ENCODE measurements around the gene GPR62. TPM values are rescaled to one million over a fixed set of nuclear protein-coding genes. Genes with fewer than 3 reads are reported as not detected.
A peak's percentile ranks its signal among the peaks of the same experiment; 100 is the strongest.

The GPR62 gene
- total RNA-seq, 1 donor from 2014 or later: not detected

DNA sequence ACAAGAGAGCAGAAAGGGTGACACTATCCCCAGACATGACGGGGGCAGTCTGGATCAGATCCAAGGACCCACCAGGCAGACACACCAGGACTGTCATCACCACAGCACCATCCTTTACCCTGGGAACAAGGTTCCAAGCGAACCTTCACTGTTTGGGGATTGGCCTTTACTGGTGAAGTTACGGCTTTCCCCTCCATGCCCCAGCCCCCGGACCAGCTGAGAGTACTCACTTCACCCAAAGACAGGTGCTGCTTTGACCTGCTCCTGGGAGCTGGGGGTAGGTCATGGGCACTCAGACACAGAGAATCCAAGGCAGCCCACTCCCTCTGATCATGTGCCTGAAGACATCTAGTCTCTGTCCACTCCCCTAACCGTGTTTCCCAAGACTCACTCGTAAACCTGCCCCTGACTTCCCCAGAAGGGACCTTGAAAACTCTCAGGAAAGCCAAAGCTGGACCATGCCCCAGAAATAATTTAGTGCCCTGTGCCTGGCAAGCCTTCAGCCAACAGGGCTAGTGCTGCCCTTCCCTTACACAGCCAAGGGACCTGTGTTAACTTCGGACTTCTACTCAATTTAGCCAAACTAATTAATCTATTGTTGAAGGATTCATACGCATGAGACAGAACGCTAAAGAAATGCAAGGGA lies 16.3 kb upstream of the GPR62 start:
- DNase-seq (ENCODE audit: low spot score): no peak

DNA sequence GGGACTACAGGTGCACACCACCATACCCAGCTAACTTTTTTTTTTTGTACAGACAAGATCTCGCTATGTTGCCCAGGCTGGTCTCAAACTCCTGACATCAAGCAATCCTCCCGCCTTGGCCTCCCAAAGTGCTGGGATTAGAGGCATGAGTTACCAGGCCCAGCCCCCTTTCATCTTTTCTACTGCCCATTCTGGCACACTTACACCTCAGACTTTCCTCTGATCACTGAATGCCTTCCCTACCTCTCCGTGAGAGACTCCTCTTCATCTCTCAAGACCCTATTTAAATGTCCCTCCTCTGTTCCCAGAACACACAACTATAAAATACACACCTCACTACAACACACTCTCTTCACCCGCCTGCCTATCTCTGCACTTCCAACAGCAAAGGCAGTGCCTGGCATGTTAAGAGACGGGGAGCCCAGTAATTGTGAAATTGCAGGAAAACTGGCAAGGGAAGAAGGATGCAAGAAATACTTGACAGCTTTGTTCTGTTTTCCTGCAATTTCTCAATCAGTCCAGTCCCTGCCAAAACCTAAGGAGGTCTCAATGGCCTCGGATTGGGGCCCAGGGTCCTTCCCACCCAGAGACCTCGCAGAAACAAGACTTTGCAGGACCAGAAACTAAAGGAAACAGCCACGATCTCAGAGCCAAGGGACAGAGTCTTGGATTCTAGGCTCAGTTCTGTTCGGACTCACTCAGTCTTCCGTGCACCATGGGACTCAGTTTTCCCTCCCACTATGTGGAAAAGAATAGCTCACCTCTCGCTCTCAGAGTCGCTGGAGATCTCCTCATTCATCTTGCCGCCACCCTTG lies 14.3 kb upstream of the GPR62 start:
- DNase-seq (ENCODE audit: low spot score): no peak

DNA sequence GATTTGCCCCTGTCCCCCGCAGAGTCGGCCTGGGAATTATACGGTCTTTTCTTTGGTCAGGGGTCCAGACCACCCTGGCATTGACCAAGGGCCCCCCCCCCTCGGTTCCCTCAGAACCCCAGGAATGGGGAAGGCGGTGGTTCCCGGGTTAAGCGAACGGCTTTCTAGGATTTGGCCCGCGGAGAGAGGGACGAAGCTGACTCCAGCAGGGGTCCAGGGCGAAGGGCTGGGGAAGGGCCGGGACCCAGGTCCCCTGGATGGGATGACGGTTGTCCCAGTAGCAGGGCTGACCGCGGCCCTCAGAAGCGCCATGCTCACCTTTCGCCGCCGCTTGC lies 13.8 kb upstream of the GPR62 start:
- DNase-seq (ENCODE audit: low spot score): no peak

DNA sequence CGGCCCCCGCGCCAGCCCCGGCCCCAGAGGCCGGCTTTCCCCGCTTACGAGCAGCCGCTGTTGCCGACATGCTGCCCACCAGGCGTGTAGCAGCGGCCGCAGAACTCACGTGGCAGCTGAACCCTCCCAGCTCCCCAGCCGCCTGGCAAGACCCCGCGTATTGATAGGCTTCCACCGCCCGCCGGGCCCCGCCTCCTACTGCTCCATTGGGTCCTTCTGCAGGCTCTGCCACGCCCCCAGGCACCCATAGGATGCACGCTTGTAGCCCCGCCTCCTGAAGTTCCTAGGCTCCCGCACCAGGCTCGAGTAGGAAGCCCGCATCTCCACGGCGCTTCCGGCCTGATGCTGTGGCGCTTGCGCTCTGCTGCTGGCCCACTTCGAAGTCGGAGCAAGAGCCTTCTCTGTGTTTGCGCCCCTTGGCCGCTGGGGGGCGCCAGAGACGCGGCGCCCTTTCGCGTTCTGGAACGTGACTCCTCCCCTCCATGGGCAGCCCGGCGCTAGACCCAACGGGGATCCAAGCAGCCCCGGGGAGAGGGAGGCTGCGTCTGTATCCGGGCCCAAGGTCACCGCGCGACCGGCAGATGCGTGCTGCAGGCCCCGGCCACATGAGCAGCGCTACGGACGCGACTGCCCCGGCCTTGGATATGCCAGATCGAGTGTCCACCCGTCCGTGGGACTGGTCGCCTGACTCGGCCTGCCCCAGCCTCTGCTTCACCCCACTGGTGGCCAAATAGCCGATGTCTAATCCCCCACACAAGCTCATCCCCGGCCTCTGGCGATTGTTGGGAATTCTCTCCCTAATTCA lies 13.2 kb upstream of the GPR62 start, which contains the start of the genes PARP3 and RRP9:
Gene PARP3 (plus strand): TSS at position 566 of the 805 bp plus-strand sequence. CDS start 993 bp downstream, outside the sequence.
Gene RRP9 (minus strand): TSS at position 107 of the 805 bp plus-strand sequence. CDS start 37 bp downstream, at position 70.
- DNase-seq (ENCODE audit: low spot score): peak; percentile 100

DNA sequence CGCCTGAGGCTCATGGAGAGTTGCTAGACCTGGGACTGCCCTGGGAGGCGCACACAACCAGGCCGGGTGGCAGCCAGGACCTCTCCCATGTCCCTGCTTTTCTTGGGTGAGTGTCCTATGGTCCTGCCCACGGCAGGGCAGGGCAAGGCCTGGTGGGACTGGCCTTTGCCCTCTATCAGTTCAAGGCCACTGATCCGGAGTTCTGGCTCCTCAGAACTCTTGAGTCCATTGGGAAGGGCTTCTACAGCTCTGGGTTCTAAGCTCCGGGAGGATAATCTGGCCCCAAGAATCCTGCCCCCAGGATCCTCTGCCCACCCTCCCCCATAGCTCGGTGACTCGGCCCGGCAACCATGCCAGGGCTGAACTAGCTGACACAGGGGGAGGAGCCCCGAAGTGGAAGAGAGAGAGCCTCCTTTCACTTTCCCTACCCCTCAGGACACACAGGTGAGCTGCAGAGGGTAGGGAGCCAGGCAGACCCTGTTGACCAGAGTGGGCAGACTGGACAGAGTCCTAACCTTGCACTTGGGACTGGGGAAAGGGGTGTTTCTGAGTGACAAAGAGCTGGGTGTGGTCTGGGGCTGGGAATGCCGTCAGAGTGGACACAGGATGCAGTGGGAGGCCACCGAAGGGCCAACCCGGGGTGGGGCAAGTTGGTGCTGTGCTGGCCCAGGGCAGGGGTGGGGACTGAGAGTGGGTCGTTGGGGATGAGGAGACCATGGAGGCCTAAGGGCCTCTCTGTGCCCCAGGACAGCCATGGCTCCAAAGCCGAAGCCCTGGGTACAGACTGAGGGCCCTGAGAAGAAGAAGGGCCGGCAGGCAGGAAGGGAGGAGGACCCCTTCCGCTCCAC lies 12.4 kb upstream of the GPR62 start:
- peak; percentile 43 for DNase-seq (ENCODE audit: low spot score)

DNA sequence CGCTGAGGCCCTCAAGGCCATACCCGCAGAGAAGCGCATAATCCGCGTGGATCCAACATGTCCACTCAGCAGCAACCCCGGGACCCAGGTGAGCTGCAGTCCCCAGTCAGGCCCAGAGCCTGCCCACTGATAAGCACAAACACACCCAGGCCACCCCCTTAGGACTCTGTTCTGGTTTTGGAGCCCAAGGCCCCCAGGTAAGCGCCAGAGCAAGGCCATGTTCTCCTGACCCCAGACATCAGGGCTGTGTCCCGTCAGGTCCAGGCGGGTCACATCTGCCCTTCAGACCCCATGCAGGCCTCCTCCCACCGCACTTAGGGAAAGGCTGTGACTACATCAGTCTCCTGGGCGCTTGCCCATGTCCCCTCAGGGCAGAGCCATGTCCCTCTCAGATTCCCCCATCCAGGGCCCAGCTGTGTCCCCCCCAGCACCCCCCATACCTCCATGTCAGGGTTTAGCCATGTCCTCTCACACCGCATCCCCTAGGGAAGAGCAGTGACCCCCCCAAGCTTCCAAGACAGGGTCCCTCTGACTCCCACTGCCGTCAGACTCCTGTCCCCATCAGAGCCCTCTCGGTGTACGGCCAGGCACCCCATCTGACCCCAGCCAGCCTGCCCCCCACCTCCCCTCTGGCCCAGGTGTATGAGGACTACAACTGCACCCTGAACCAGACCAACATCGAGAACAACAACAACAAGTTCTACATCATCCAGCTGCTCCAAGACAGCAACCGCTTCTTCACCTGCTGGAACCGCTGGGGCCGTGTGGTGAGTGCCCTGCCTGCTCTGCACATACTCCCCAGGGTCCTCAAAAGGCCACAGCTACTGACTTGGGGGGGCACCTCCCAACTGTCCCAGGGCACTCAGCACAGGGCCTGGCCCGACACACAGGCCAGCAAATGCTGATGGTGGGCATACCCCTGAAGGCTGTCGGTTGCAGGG lies 11.5 kb upstream of the GPR62 start:
- DNase-seq (ENCODE audit: low spot score): no peak

DNA sequence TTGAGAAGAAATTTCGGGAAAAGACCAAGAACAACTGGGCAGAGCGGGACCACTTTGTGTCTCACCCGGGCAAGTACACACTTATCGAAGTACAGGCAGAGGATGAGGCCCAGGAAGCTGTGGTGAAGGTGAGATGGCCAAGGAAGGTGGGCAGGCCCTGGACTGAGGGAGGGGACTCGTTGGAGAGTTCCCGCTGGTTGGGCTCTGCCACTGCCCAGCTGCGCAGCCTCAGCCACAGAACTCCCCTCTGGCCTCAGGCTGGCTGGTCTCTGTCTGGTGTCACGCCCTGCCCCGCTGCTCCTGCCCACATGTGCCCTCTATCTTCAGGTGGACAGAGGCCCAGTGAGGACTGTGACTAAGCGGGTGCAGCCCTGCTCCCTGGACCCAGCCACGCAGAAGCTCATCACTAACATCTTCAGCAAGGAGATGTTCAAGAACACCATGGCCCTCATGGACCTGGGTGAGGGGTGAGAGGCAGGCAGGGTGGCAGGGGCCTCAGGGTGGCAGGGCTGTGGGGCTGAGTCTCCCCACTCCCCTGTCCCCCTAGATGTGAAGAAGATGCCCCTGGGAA lies 10.6 kb upstream of the GPR62 start:
- DNase-seq (ENCODE audit: low spot score): no peak

DNA sequence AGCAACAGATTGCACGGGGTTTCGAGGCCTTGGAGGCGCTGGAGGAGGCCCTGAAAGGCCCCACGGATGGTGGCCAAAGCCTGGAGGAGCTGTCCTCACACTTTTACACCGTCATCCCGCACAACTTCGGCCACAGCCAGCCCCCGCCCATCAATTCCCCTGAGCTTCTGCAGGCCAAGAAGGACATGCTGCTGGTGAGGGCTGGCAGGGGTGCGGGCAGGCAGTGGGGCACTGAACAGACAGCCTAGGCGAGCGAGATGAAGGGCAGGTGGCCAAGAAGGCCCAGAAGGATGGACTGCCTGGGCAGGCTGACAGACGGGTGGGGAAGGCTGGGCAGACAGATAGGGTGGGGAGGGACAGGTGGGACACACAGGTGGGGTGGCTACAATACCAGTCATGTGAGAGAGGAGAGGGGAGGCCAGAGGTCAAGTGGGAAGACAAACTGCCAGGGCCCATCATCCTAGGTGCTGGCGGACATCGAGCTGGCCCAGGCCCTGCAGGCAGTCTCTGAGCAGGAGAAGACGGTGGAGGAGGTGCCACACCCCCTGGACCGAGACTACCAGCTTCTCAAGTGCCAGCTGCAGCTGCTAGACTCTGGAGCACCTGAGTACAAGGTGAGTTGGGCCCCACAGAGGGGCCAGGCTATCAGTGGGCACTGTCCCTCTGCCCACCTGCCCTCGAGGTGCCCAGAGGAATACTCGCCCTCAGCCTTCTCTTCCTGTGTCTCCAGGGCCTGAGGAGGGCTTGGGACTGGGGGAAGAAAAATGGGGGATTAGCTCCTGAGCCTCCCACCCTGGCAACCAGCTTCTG lies 9.9 kb upstream of the GPR62 start:
- DNase-seq (ENCODE audit: low spot score): no peak

DNA sequence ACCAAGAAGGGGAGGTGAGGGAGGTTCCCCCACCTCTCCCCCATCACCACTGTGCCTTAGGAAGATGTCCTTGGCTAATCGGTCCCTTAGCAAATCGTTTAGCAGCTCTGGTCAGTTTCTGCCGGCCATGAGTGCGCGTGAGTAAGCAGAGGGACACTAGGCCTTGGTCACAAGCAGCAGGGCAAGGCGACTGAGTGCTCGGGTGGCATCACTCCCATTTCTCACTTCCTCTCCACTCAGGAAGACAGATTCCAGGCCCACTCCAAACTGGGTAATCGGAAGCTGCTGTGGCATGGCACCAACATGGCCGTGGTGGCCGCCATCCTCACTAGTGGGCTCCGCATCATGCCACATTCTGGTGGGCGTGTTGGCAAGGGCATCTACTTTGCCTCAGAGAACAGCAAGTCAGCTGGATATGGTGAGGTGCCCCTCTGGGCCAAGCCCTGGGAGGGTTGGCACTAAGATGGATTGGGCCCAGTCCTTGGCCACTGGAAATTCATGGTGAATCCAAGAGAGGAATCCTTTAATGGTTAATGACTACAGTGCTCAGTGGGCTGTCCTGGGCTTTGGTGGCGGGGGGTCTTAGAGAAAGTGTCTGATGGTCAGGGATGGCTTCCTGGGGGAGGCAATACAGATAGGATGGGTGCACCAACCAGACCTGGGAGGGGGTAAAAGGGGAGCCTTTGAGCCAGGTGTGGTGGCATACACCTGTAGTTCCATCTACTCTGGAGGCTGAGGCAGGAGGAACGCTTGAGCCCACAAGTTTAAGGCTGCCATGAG lies 9.1 kb upstream of the GPR62 start:
- DNase-seq (ENCODE audit: low spot score): no peak

DNA sequence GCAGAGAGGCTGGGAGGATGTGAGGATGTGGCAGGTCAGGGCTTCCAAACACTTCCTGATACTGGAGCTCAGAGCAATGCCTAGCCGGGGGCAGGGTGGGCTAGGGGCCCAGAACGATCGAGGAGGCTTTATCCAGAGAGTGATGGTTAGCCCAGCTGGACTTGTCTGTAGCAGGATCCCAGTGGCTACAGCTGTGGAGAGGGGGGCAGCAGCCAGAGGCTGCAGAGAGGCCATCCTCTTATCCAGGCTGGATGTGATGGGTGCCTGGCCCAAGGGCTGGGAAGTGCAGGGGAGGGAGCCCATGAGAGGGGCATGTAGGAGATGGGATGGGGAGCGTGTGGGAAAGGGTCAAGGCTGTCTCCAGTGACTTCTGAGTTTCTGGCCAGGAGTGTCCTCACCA lies 8.4 kb upstream of the GPR62 start:
- no peak for DNase-seq (ENCODE audit: low spot score)

DNA sequence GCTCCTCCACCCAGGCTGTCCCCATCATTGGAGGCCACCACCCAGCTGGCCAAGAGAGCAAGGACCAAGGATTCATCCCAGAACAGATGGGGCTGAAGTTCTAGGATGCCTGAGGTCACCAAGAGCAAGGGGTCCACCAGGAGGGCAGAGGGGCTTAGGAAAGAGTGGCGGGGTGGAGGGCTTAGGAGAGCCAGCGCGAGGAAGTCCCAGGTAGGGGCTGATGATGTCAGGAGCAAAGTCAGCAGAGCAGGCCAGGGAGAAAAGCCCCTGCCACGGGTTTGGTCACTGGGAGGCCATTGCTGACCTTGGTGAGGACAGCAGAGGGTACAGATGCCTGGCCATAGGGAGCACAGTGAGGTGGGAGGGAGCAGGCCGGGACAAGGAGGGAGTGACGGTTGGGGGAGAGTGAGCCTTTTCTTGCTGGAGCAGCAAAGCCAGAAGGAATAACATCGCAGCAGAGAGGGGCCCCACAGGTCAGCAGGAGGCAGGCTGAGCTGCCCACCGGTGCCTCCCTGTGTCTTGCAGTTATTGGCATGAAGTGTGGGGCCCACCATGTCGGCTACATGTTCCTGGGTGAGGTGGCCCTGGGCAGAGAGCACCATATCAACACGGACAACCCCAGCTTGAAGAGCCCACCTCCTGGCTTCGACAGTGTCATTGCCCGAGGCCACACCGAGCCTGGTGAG lies 7.8 kb upstream of the GPR62 start:
- DNase-seq (ENCODE audit: low spot score): no peak

DNA sequence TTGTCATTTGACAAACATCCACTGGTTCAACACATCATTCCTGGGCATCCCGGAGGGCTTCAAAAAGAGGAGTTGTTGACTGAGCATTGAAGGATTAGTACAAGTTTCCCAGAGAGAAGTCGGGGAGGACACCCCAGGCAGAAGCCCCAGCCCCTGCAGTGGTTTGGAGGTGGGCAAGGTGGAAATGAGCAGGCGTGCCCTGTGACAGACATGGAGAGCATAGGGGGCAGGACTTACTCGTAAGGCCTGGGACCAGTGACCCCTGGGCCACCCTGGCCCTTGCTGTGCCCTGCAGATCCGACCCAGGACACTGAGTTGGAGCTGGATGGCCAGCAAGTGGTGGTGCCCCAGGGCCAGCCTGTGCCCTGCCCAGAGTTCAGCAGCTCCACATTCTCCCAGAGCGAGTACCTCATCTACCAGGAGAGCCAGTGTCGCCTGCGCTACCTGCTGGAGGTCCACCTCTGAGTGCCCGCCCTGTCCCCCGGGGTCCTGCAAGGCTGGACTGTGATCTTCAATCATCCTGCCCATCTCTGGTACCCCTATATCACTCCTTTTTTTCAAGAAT lies 7.1 kb upstream of the GPR62 start:
- DNase-seq (ENCODE audit: low spot score): no peak

DNA sequence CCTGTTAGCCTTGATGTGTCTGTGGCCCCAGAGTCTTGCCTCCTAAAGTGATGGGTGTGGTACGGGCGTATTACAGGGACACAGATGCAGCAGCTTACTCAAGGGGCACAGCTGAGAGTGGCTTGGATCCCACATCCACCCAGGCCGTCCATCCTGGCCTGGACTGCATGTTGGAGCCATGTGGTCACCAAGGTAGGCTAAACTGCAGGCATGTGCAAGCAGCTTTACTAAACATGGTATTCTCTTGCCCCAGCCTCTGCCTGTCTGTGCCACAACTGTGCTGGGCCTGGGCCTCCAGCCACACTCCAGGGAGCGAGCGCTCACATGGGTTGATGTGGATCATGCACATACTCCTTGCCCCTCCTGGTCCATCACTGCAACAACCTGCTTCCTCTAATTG lies 6.1 kb upstream of the GPR62 start:
- no peak for DNase-seq (ENCODE audit: low spot score)

DNA sequence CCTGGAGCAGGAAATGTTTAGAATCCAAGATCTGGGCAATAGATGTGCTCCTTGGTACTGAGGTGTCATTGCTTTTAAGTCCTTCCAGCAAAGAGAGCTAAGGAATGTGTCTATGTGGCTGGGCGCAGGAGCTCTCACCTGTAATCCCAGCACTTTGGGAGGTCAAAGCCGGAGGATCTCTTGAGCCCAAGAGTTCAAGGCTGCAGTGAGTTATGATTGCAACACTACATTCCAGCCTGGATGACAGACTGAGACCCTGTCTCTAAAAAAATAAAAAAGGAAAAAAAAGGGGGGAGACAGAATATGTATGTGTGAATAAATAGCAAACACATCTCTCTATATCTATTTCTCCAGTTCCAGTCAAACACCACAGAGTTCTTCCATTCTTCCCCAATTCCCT lies 4.3 kb upstream of the GPR62 start:
- no peak for DNase-seq (ENCODE audit: low spot score)

DNA sequence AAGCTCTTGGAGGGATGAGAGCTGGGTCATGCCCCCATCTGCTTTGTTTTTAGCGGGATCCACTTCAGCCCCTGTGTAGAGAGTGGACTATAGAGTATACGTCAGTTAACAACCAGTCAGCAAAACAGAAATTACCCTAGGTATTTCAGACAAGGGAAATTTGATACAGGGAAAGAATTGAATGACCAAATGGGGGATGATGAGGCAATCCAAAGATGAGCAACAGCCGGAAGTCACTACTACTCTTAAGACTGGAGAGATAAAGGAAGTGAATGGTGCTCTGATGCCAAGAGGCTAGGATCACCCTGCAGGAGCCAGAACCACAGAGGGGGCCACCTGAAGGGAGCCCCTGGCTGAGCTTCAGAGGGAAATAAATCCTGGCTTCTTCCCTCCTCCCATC lies 1.7 kb upstream of the GPR62 start:
- DNase-seq (ENCODE audit: low spot score): no peak

DNA sequence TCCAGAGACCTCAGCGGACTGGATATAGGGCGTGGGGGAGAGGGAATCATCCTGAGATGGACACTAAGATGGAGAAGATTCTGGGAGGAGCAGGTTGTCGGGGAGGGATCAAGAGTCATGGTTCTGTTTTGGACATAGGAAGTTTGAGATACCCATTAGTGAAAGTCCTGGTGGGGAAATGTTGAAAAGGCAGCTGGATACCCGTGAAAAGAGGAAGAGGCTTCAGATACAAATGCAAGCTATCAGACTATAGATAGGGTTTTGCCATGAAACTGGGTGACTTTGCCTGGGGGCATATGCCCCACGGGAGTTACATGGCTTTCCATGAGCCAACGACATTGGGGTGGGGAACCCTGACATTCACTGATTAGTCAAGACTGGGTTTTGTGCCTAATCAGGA lies 1.1 kb upstream of the GPR62 start:
- DNase-seq (ENCODE audit: low spot score): no peak

DNA sequence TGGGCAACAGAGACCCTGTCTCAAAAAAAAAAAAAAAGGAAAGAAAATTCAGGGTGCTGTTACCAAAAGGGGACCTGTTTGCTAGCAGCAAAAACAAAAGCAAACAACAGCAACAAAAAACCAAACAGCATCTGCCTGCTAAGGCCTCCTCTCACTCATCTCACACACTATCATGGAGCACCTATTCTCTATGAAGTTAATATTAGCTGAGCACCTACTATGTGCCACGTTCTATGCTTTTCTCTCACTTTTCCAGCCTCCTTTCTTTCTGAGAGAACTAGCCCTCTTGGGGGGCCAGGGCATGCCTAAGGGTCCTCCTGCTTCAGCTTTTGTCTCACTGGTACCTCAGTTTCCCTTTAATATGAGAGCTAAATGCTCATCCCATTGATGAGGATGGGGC lies 468 bp upstream of the GPR62 start:
- no peak for DNase-seq (ENCODE audit: low spot score)
